GM21529 (cell line): ENCODE data around the gene CHRM5.
A peak's percentile ranks its signal among the peaks of the same experiment; 100 is the strongest.

Experiments used
- ATAC-seq: cut with Tn5 transposase; IDR thresholded peaks from one replicate; pipeline ENCODE4 v1.9.1; 2021; ENCODE audit not compliant: unreplicated experiment

Gene CHRM5

DNA sequence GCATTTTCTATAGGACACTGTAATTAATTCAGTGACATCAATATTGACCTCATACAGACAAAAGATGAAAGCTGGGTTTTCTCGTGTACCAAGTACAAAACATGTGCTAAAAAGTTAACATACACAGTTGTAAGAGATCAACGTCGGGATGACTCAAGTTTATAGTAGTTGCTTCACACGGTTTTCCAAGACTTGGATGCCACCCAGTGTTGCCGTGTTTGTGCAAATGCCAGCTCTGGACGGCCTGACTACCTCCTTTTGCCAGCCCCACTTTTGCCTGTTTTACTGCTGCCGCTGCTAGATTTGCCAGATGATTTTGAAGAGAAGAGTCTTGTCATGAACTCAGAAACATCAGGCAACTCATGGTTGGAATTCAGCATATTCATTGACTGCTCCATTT lies 115.8 kb downstream of the CHRM5 start:
- no peak for ATAC-seq

GRCh38 chr15:34085746-34086145 lies 117.4 kb downstream of the CHRM5 start:
- ATAC-seq, result no peak

DNA sequence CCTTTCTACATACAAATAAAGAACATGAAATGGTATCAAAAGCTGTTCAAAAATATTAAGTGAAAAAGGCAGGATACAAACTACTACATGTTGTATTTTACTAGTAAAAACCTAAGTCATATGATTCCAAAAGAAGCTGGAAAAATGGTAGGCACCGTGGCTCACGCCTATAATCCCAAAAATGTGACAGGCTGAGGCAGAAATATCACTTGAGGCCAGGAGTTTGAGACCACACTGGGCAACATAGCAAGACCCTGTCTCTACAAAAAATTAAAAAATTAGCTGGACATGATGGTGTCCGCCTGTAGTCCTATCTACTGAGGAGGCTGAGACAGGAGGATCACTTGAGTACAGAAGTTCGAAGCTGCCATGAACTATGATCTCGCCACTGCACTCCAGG lies 131.6 kb downstream of the CHRM5 start:
- no peak for ATAC-seq

- peak; percentile 95 for ATAC-seq
Measured at GRCh38 chr15:34101366-34102174, 133.3 kb downstream of the CHRM5 start, which contains the start of the genes EMC7 and PGBD4. EMC7 (minus strand) TSS chr15:34101862; CDS start chr15:34101839, 23 bp downstream. PGBD4 (plus strand) TSS chr15:34102083; CDS start chr15:34102532, 449 bp downstream.

DNA sequence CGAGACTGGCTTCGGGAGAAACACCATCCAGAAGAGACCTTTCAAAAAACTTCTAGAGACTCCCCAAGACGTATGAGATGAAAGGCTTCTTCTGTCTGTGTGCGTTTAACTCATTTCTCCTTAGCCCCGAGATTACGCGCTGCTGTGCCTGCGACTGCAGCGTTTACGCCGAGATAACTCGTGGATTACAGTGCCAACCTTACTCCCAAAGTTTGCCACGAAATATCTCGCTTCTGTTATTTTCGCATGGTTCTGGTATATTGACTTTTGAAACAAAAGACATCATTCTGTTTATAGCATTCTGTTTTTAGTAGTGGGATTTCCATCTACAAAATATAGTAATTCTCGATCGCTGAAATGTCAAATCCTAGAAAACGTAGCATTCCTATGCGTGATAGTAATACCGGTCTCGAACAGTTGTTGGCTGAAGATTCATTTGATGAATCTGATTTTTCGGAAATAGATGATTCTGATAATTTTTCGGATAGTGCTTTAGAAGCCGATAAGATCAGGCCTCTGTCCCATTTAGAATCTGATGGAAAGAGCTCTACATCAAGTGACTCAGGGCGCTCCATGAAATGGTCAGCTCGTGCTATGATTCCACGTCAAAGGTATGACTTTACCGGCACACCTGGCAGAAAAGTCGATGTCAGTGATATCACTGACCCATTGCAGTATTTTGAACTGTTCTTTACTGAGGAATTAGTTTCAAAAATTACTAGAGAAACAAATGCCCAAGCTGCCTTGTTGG lies 134.1 kb downstream of the CHRM5 start:
- no peak for ATAC-seq

GRCh38 chr15:34106423-34106822 lies 138.1 kb downstream of the CHRM5 start:
- no peak for ATAC-seq

DNA sequence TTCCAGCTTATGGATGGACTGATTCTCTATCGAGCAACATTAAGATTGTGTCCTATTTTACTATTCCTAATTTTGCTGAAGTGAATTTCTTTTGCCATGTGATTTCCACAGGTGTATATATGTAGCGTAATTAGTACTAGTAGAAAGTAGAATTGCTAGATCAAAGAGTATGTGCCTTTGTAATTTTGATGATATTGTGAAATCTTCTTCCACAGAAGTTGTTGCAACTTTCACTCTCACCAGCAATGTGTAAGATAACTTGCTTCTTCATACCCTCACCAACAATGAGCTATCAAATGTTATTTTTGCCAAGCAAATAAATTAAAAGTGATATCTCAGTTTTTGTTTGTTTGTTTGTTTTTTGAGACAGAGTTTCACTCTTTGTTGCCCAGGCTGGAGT lies 139.0 kb downstream of the CHRM5 start:
- ATAC-seq, result no peak

GRCh38 chr15:34109797-34110663 lies 141.7 kb downstream of the CHRM5 start:
- no peak for ATAC-seq

GRCh38 chr15:34111488-34111887 lies 143.2 kb downstream of the CHRM5 start:
- ATAC-seq, result no peak

DNA sequence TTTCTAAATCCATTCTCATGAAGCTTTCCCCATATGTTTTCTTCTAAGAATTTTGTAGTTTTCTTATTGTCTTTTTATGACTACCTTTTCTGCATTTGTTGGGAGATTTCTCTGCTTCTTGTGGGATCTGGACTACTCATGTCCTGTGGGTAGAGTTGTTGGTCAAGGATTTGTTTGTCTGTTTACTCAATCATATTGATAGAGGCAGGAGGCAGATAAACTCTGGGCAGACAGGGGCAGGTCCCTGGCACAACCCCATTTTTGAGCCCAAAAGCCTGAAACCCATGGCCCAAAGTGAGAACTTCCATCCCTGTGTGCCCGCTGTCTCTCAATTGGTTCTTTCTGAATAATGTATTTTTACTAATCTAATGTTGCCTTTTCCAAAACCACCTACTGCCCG lies 145.9 kb downstream of the CHRM5 start:
- no peak for ATAC-seq

GRCh38 chr15:34114739-34115138 lies 146.4 kb downstream of the CHRM5 start:
- ATAC-seq, result no peak

- no peak for ATAC-seq
Measured at GRCh38 chr15:34116620-34117019, 148.3 kb downstream of the CHRM5 start.
